SH-SY5Y (cell line): ENCODE measurements around the gene CTNNA3.

Source experiments
- GATA2 ChIP-seq: IDR thresholded peaks from 2 replicates; pipeline ENCODE4 v1.6.1; 2011; ENCODE audit warnings: mild to moderate bottlenecking, low read depth, low read length
- GATA3 ChIP-seq: IDR thresholded peaks from 2 replicates; pipeline ENCODE4 v1.6.1; 2011; ENCODE audit warnings: low read depth, mild to moderate bottlenecking, low read length, moderate library complexity

- TF ChIP-seq GATA3, result no peak
- no peak for TF ChIP-seq GATA2
These were observed 585.7 kb downstream of the CTNNA3 start for GRCh38 chr10:67110286-67110685.
